Pulmonary artery endothelial cell (primary cell): Measurements from ENCODE around the gene TMUB2. TPM values are rescaled to one million over a fixed set of nuclear protein-coding genes. Genes with fewer than 3 reads are reported as not detected.
"Not testable (repeated sequence)": the region's sequence is repeated elsewhere in the genome, so short reads cannot be mapped to it uniquely, and the experiment has no call there.

Experiments used
- DNase-seq: peaks from one replicate; pipeline ENCODE4 v3.0.0-alpha.2; 2011; ENCODE audit warnings: low read depth, low spot score
- total RNA-seq: library from RNA; depleted of rRNA; stranded (reverse); fragments of >200 nt; gene quantifications from 2 replicates; pipeline ENCODE4 v1.2.3, GENCODE V29; 2014

The TMUB2 gene
- total RNA-seq, 1 donor from 2014 or later, result 25.8 TPM

- no peak for DNase-seq
Measured at GRCh38 chr17:44219108-44219615, 32.4 kb downstream of the TMUB2 start.

DNA sequence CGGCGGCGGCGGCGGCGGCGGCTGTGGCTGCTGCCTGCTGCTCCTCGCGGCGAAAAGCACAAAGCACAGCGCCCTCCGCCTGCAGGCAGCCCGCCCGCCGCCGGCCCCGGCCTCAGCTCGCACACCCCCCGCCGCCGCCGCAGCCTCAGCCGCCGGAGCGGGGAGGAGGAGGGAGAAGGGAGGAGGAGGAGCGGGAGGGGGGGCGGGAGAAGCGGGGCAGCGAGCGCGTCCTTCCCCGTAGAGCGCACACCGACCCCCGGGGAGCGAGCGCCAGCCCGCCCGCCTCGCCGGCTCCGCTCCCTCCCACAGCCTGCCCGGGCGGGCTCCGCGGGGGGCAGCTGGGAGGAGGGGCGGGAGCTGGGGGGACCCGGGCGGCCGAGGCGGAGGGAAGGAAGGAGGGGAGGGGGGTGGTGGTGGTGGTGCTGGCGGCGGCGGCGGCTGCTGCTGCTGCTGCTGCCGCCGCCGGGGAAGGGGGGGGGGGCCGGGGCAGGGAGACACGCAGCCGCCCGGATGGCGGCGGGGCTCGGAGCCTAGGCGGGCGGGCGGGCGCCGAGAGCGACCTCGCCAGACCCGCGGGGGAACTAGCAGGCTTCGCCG, 32.9 kb downstream of the TMUB2 start, which contains the start of gene UBTF:
Gene UBTF (minus strand): TSS at position 60 of the 597 bp plus-strand sequence. CDS start 1,446 bp downstream, outside the sequence.
- no peak for DNase-seq

DNA sequence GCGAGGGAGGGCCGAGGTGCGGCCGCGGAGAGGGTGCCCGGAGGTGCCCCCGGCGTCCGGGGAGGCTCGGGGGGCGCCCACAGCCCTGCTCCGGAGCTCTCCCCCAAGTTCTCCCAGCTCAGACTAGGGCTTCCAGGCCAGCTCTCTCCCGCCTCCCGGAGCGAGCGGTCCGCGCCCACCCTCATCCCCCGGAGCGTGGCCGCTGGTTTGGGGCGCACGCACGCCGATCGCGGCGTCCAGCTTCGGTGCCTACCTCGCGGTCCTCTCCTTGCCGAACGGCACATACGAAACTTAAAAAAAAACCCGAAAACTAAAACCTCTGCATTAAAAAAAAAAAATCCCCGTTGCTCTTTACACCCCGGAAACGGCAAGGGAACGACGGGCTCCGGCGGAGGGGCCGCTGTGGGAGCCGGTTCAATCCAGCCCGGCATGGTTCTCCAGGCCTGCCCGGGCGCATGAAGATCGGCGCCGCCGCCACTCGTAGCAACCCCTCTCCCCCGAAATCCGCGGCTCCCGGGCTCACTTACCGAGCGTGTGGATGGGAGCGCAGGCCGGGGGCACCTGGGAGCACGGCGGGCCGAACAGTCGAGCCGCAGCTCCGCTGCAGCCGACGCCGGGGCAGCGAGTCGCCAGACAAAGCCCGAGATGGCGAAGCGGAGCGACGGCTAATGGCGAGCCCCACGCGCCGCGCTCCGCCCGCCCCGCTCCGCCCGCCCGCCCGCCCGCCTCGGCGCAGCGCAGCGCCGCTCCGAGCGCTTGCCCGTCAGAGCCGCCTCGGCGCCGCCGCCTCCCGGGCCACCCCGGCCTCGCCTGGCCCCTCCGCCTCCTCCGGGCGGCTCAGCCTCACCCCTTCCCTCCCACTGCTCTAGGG, 33.7 kb downstream of the TMUB2 start:
- DNase-seq, result no peak

- DNase-seq, result no peak
Measured at GRCh38 chr17:44221084-44221861, 34.5 kb downstream of the TMUB2 start.

DNA sequence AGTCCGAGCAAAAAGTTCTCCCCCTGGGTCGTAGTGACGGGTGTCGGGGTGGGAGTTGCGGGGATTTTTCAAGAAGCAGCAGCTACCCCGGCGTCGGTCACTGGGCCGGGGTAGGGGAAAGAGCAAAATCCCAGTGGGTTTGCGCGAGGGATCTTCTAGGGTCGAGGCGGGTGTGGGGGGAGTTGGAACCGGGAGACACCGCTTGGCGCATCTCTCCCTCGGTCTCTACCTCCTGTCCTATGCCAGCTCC, 35.0 kb downstream of the TMUB2 start:
- no peak for DNase-seq

GRCh38 chr17:44222112-44222869, 35.5 kb downstream of the TMUB2 start:
- DNase-seq, result no peak

DNA sequence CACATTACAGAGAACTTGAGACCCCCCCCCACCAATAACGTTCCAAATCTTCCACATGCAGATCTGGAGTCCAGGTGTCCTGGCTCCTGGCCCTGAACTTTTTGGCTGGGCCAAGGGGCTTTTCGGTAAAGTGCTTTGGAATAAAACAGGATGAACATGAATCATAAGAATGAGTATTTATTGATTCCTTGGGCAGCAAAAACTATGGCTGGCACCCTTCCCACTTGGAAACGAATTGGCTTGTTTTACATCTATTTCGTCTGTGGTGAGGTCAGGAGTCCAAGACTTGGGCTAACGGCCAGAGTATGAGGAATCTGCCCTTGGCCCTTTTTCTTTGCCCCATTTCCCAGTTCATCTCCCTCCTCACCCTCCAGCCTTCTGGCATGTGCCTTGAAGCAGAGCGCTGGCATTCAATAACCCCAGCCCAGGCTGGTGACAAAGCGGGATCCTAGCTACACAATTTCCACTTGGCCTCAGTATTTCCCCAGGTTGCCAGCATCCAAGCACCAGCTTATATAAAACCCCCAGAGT, 36.8 kb downstream of the TMUB2 start:
- DNase-seq, result peak; percentile 83

- DNase-seq, result no peak
Measured at GRCh38 chr17:44229090-44229489, 42.3 kb downstream of the TMUB2 start.

GRCh38 chr17:44230140-44230539, 43.4 kb downstream of the TMUB2 start:
- DNase-seq, result no peak

GRCh38 chr17:44232061-44232460, 45.3 kb downstream of the TMUB2 start:
- no peak for DNase-seq

- DNase-seq, result no peak
Measured at GRCh38 chr17:44233582-44233981, 46.8 kb downstream of the TMUB2 start.

GRCh38 chr17:44235583-44235936, 48.8 kb downstream of the TMUB2 start:
- DNase-seq, result no peak

- DNase-seq, result no peak
Measured at GRCh38 chr17:44236444-44236991, 49.7 kb downstream of the TMUB2 start.

DNA sequence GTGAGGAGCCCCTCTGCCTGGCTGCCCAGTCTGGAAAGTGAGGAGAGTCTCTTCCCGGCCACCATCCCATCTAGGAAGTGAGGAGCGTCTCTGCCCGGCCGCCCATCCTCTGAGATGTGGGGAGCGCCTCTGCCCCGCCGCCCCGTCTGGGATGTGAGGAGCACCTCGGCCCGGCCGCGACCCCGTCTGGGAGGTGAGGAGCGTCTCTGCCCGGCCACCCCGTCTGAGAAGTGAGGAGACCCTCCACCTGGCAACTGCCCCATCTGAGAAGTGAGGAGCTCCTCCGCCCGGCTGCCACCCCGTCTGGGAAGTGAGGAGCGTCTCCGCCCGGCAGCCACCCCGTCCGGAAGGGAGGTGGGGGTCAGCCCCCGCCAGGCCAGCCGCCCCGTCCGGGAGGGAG, 51.1 kb downstream of the TMUB2 start:
- not testable (repeated sequence) for DNase-seq

- DNase-seq, result no peak
Measured at GRCh38 chr17:44241106-44241624, 54.4 kb downstream of the TMUB2 start.

Other genes with a start within 250 kb of the TMUB2 start
- gene PPY, start 244.5 kb upstream of the TMUB2 start, total RNA-seq, result not detected in 2 replicates
- gene PYY, start 233.0 kb upstream of the TMUB2 start, total RNA-seq, result not detected in 2 replicates
- 2.2 and 6.8 TPM in 2 replicates for gene NAGS, start 182.3 kb upstream of the TMUB2 start, total RNA-seq
- 79.5 and 101 TPM in 2 replicates for gene TMEM101, start 172.0 kb upstream of the TMUB2 start, total RNA-seq
- gene LSM12, start 120.3 kb upstream of the TMUB2 start, total RNA-seq, result 35.4 and 38.1 TPM in 2 replicates
- gene G6PC3, start 116.2 kb upstream of the TMUB2 start, total RNA-seq, result 21.0 and 22.6 TPM in 2 replicates
- 27.1 and 31.6 TPM in 2 replicates for gene HDAC5, start 63.3 kb upstream of the TMUB2 start, total RNA-seq
- gene HROB, start 45.0 kb upstream of the TMUB2 start, total RNA-seq, result 2.2 and 2.4 TPM in 2 replicates
- not detected in 2 replicates for gene ASB16, start 16.3 kb upstream of the TMUB2 start, total RNA-seq
- 41.1 and 50.1 TPM in 2 replicates for gene ATXN7L3, start 12.9 kb downstream of the TMUB2 start, total RNA-seq
- gene UBTF, start 32.7 kb downstream of the TMUB2 start, total RNA-seq, result 52.5 and 67.6 TPM in 2 replicates
- not detected in 2 replicates for gene SLC4A1, start 81.2 kb downstream of the TMUB2 start, total RNA-seq
- gene RUNDC3A, start 121.6 kb downstream of the TMUB2 start, total RNA-seq, result 0.07 and 0.21 TPM in 2 replicates
- gene SLC25A39, start 137.9 kb downstream of the TMUB2 start, total RNA-seq, result 77.7 and 78.9 TPM in 2 replicates
- 288 and 362 TPM in 2 replicates for gene GRN, start 158.3 kb downstream of the TMUB2 start, total RNA-seq
- gene FAM171A2, start 176.9 kb downstream of the TMUB2 start, total RNA-seq, result 3.7 and 6.1 TPM in 2 replicates
- gene ITGA2B, start 202.7 kb downstream of the TMUB2 start, total RNA-seq, result 0.13 and 0.39 TPM in 2 replicates